Measurements from ENCODE around the gene USP24.
"Not testable (repeated sequence)": the region's sequence is repeated elsewhere in the genome, so short reads cannot be mapped to it uniquely, and the experiment has no call there.

USP24 gene

GRCh38 chr1:55117941-55118340 lies 97.2 kb downstream of the USP24 start:
- DNase-seq, result no peak
- Histone ChIP-seq H3K36me3 (replicated peaks) (peaks cover 35% of the 10 kb centered on the region), H3K4me3 (ENCODE audit: low read depth, low read length) (no peak overlapping the region), H3K27ac (no peak overlapping the region), H3K27me3 (replicated peaks) (no peaks in the 10 kb centered on the region)
- in situ Hi-C loops (cut with HindIII; ENCODE audit: low pct_ligation_motif_present, low sequenced_read_pairs), result no loop called here
- TF ChIP-seq CTCF (IDR thresholded peaks at IDR 0.05; ENCODE audit: low read depth, low read length, missing control alignments), result no peak

- in situ Hi-C loops (cut with HindIII; ENCODE audit: low pct_ligation_motif_present, low sequenced_read_pairs); H3K27me3 ChIP-seq (replicated peaks); H3K4me3 ChIP-seq (ENCODE audit: low read depth, low read length); H3K27ac ChIP-seq; DNase-seq: not testable (repeated sequence)
- H3K36me3 ChIP-seq (replicated peaks), result peaks cover 50% of the 10 kb centered on the region
These were observed 106.2 kb downstream of the USP24 start for GRCh38 chr1:55109005-55109404.

DNA sequence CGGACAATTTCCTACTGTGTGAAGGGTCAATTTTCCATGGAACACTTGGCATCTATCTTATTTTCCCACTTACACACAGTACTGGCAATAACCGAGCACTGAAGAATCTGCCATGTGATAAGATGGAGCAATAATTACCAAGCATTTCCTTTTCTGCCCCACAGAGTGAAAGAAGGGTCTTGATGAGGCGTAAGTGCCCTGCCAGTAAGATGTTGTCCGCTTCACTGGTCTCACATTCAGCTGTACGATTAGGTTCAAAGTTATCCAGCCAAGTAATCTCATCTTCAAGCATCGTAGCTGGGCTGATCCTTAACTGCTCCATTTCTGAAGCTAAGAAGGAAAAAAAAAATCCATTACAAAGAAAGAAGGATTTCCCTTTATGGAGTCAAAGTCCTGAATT lies 108.1 kb downstream of the USP24 start:
- no peak for TF ChIP-seq CTCF (IDR thresholded peaks at IDR 0.05; ENCODE audit: low read depth, low read length, missing control alignments)
- no peak for DNase-seq
- H3K4me3 ChIP-seq (ENCODE audit: low read depth, low read length), result no peak overlapping the region
- H3K36me3 ChIP-seq (replicated peaks), result peaks cover 51% of the 10 kb centered on the region
- H3K27me3 ChIP-seq (replicated peaks), result no peaks in the 10 kb centered on the region
- in situ Hi-C loops (cut with HindIII; ENCODE audit: low pct_ligation_motif_present, low sequenced_read_pairs), result no loop called here
- H3K27ac ChIP-seq, result no peak overlapping the region

DNA sequence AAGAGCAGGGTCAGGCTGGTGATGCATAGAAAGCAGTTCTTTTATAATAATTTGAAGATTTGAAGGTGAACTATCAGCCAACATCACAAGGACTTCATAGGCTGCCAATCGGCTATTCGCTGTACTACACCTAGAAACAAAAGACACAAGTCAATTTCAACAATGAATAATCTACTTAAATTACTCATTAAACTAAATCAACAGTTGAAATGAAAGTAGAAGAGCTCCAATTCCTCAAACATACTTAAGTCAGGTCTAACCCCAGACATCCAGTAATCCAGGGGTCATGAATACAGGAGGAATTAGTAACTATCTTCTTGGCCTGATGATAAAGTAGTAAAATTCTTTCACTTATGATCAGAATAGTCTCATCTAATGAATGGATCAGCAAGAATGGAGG lies 111.3 kb downstream of the USP24 start:
- no peak for DNase-seq
- Histone ChIP-seq H3K4me3 (ENCODE audit: low read depth, low read length) (no peak overlapping the region), H3K27me3 (replicated peaks) (no peaks in the 10 kb centered on the region), H3K27ac (no peak overlapping the region), H3K36me3 (replicated peaks) (peaks cover 49% of the 10 kb centered on the region)
- in situ Hi-C loops (cut with HindIII; ENCODE audit: low pct_ligation_motif_present, low sequenced_read_pairs), result no loop called here
- no peak for TF ChIP-seq CTCF (IDR thresholded peaks at IDR 0.05; ENCODE audit: low read depth, low read length, missing control alignments)

DNA sequence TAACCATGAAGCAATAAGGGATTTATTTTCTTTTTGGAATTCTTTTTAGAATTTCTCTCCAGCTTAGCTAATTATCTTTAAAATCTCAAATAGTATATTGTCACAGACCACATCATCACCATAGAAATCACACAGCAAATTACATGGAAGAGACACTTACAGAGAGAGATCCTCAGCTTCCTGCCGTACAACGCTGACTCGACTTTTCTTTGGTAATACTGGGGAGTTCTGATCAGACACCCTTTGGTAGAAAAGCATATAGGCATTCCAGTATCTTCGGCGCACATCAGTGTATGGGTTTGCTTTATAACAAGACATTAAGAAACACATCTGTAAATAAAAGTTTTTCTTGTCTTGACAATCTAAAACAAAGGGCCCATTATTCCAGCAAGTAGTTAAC lies 120.1 kb downstream of the USP24 start:
- H3K36me3 ChIP-seq (replicated peaks), result peaks cover 45% of the 10 kb centered on the region
- DNase-seq, result no peak
- in situ Hi-C loops (cut with HindIII; ENCODE audit: low pct_ligation_motif_present, low sequenced_read_pairs), result no loop called here
- H3K4me3 ChIP-seq (ENCODE audit: low read depth, low read length), result no peak overlapping the region
- TF ChIP-seq CTCF (IDR thresholded peaks at IDR 0.05; ENCODE audit: low read depth, low read length, missing control alignments), result no peak
- no peak overlapping the region for H3K27ac ChIP-seq
- H3K27me3 ChIP-seq (replicated peaks), result no peaks in the 10 kb centered on the region

DNA sequence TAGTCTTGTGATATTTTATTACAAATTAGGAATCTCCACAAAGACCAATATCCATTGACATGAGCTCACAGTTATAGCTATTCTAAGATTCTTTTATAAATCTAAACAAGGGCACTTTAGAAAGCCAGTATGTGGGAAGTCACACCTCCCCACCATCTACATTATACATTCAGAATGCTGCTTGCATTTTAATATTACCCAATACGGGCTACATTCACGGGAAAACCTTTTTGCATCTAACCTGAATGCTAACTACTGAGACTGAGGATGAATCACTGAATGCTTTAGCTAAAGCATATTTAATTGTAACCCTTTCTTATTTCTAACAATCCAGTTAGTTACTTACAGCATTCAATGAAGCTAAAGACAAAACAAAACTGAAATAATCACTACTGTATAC lies 122.7 kb downstream of the USP24 start:
- in situ Hi-C loops (cut with HindIII; ENCODE audit: low pct_ligation_motif_present, low sequenced_read_pairs), result no loop called here
- DNase-seq, result no peak
- no peaks in the 10 kb centered on the region for H3K27me3 ChIP-seq (replicated peaks)
- no peak overlapping the region for H3K27ac ChIP-seq
- H3K4me3 ChIP-seq (ENCODE audit: low read depth, low read length), result no peak overlapping the region
- H3K36me3 ChIP-seq (replicated peaks), result peaks cover 53% of the 10 kb centered on the region
- no peak for TF ChIP-seq CTCF (IDR thresholded peaks at IDR 0.05; ENCODE audit: low read depth, low read length, missing control alignments)

Measured in brain microvascular endothelial cell (primary cell).